Fibroblast of lung (primary cell): ENCODE measurements around the gene AGT.

ENCODE experiments used
- CTCF ChIP-seq, 2 donors: IDR thresholded peaks in 1 of 2; conservative IDR thresholded peaks in 1 of 2; 1 replicate in 1 of 2; 2 replicates in 1 of 2; pipeline ENCODE4 v1.5.1; 2011 to 2012; ENCODE audit warnings: low read length in 2 of 2, control low read depth in 1 of 2, inconsistent platforms in 1 of 2, low read depth in 1 of 2, mild to moderate bottlenecking in 1 of 2
- EZH2 ChIP-seq: IDR thresholded peaks from 2 replicates; pipeline ENCODE4 v1.5.1; 2012; ENCODE audit warnings: low read length, control low read depth, mild to moderate bottlenecking; ENCODE audit errors: missing control alignments

- no peak for TF ChIP-seq CTCF (conservative IDR thresholded peaks at IDR 0.05 in 1 of 2, IDR thresholded peaks at IDR 0.05 in 1 of 2; ENCODE audit: low read depth in 1 of 2, low read length in 2 of 2)
- no peak for TF ChIP-seq EZH2
Observed at GRCh38 chr1:230696722-230697437, 17.0 kb downstream of the AGT start.
